Measurements from ENCODE around the gene COL16A1.

- TF ChIP-seq, protein P1, sequence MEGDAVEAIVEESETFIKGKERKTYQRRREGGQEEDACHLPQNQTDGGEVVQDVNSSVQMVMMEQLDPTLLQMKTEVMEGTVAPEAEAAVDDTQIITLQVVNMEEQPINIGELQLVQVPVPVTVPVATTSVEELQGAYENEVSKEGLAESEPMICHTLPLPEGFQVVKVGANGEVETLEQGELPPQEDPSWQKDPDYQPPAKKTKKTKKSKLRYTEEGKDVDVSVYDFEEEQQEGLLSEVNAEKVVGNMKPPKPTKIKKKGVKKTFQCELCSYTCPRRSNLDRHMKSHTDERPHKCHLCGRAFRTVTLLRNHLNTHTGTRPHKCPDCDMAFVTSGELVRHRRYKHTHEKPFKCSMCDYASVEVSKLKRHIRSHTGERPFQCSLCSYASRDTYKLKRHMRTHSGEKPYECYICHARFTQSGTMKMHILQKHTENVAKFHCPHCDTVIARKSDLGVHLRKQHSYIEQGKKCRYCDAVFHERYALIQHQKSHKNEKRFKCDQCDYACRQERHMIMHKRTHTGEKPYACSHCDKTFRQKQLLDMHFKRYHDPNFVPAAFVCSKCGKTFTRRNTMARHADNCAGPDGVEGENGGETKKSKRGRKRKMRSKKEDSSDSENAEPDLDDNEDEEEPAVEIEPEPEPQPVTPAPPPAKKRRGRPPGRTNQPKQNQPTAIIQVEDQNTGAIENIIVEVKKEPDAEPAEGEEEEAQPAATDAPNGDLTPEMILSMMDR (IDR thresholded peaks at IDR 0.05; ENCODE audit: poor library complexity) = no peak
- no peak for TF ChIP-seq EZH2 (IDR thresholded peaks at IDR 0.05; ENCODE audit: borderline replicate concordance)
- no peak for TF ChIP-seq EZH2phosphoT487 (IDR thresholded peaks at IDR 0.05; ENCODE audit: low read depth, severe bottlenecking, unreplicated experiment)
Observed at GRCh38 chr1:31699341-31699891, 4.4 kb downstream of the COL16A1 start.

Measured in hepatocyte (in vitro differentiated cells).